Breast epithelium (tissue), 3 donors: Measurements from ENCODE around the gene NEGR1.

Experiments
- CTCF ChIP-seq, 3 donors: fragments of 450-650 bp; IDR thresholded peaks; one replicate each; pipeline ENCODE4 v1.5.1; 2016 to 2017; ENCODE audit warnings: antibody characterized with exemption in 3 of 3, mild to moderate bottlenecking in 3 of 3, moderate library complexity in 3 of 3
- POLR2A ChIP-seq: fragments of 450-650 bp; IDR thresholded peaks from one replicate; pipeline ENCODE4 v1.6.1; 2016; ENCODE audit warnings: antibody characterized with exemption, mild to moderate bottlenecking, moderate library complexity
- POLR2AphosphoS5 ChIP-seq, 3 donors: sonication (generic); formaldehyde crosslinking; IDR thresholded peaks; one replicate each; pipeline ENCODE4 v1.6.1; 2017; ENCODE audit warnings: antibody characterized with exemption in 3 of 3

- TF ChIP-seq CTCF (IDR thresholded peaks at IDR 0.05) (no peak), POLR2AphosphoS5 (IDR thresholded peaks at IDR 0.05) (no peak), POLR2A (no peak)
Measured at GRCh38 chr1:71666609-71667008, 615.7 kb downstream of the NEGR1 start.
